HEK293 (cell line): ENCODE results near the gene DDR1.

Experiments used
- GFI1B ChIP-seq: fragments of 450-650 bp; formaldehyde crosslinking; IDR thresholded peaks from 2 replicates; pipeline ENCODE4 v1.5.1; 2016; ENCODE audit warnings: missing biosample characterization, missing genetic modification characterization
- REPIN1 ChIP-seq: fragments of 450-650 bp; formaldehyde crosslinking; IDR thresholded peaks from 2 replicates; pipeline ENCODE4 v1.5.1; 2017; ENCODE audit warnings: missing biosample characterization, missing genetic modification characterization, low read depth
- SP2 ChIP-seq: fragments of 450-650 bp; formaldehyde crosslinking; IDR thresholded peaks from 2 replicates; pipeline ENCODE4 v1.5.1; 2016; ENCODE audit warnings: missing biosample characterization, missing genetic modification characterization
- ZNF169 ChIP-seq: fragments of 450-650 bp; formaldehyde crosslinking; IDR thresholded peaks from 2 replicates; pipeline ENCODE4 v1.5.1; 2016; ENCODE audit warnings: missing biosample characterization, missing genetic modification characterization
- ZNF221 ChIP-seq: fragments of 450-650 bp; formaldehyde crosslinking; IDR thresholded peaks from 2 replicates; pipeline ENCODE4 v1.5.1; 2017; ENCODE audit warnings: missing biosample characterization, missing genetic modification characterization, borderline replicate concordance
- ZNF513 ChIP-seq: fragments of 450-650 bp; IDR thresholded peaks from 2 replicates; pipeline ENCODE4 v1.5.1; 2018; ENCODE audit warnings: missing biosample characterization, missing genetic modification characterization
- ZNF529 ChIP-seq: fragments of 450-650 bp; formaldehyde crosslinking; IDR thresholded peaks from 2 replicates; pipeline ENCODE4 v1.5.1; 2017; ENCODE audit warnings: missing genetic modification characterization, missing biosample characterization; ENCODE audit not compliant: insufficient replicate concordance
- ZNF660 ChIP-seq: fragments of 450-650 bp; IDR thresholded peaks from 2 replicates; pipeline ENCODE4 v1.5.1; 2018; ENCODE audit warnings: missing biosample characterization, mild to moderate bottlenecking, missing genetic modification characterization
- TF ChIP-seq, protein P1 (sequence below): fragments of 450-650 bp; formaldehyde crosslinking; optimal IDR thresholded peaks from 2 replicates; pipeline ENCODE3; 2016; ENCODE audit warnings: missing biosample characterization, mild to moderate bottlenecking, missing genetic modification characterization
- TF ChIP-seq, protein P2 (sequence below): fragments of 450-650 bp; formaldehyde crosslinking; IDR thresholded peaks from 2 replicates; pipeline ENCODE4 v1.5.1; 2016; ENCODE audit warnings: missing biosample characterization, missing genetic modification characterization

DNA sequence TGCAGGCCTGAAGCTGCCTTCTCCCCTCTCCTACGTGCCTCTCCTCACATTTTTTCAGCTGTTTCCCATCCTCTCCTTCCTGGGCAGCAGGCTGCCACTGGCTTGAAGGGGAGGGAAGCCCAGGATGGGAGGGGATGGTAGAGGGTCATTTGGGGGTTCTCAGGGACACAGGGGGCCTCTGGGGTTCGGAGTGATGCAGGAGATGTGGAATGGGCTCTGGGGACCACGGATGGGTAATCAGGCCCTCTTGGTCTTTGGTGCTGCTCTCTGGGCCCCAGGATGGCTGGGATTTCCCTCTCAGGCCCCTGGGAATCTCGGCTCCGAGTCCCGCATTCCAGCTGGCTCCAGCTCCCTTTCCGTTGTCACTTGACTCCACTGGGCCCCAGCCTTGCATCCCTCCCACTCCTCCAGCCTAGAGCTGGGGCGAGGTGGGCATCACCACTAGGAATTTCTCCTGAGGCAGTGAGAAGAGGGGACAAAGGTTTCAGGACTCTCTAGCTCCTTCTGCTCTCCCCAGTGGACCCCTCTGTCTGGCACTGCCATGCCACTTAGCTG, 2.0 kb upstream of the DDR1 start:
- TF ChIP-seq, protein P1, sequence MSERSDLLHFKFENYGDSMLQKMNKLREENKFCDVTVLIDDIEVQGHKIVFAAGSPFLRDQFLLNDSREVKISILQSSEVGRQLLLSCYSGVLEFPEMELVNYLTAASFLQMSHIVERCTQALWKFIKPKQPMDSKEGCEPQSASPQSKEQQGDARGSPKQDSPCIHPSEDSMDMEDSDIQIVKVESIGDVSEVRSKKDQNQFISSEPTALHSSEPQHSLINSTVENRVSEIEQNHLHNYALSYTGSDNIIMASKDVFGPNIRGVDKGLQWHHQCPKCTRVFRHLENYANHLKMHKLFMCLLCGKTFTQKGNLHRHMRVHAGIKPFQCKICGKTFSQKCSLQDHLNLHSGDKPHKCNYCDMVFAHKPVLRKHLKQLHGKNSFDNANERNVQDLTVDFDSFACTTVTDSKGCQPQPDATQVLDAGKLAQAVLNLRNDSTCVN (tag by site-specific recombination) = no peak
- TF ChIP-seq, protein P2, sequence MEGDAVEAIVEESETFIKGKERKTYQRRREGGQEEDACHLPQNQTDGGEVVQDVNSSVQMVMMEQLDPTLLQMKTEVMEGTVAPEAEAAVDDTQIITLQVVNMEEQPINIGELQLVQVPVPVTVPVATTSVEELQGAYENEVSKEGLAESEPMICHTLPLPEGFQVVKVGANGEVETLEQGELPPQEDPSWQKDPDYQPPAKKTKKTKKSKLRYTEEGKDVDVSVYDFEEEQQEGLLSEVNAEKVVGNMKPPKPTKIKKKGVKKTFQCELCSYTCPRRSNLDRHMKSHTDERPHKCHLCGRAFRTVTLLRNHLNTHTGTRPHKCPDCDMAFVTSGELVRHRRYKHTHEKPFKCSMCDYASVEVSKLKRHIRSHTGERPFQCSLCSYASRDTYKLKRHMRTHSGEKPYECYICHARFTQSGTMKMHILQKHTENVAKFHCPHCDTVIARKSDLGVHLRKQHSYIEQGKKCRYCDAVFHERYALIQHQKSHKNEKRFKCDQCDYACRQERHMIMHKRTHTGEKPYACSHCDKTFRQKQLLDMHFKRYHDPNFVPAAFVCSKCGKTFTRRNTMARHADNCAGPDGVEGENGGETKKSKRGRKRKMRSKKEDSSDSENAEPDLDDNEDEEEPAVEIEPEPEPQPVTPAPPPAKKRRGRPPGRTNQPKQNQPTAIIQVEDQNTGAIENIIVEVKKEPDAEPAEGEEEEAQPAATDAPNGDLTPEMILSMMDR (tag by site-specific recombination) = no peak
- TF ChIP-seq ZNF221 (no peak), REPIN1 (tag by site-specific recombination) (no peak), ZNF513 (no peak), ZNF660 (tag by site-specific recombination) (no peak), GFI1B (tag by site-specific recombination) (no peak), ZNF169 (tag by site-specific recombination) (no peak), ZNF529 (no peak), SP2 (tag by site-specific recombination) (no peak)
